ENCODE results near the gene SELENBP1. TPM values are rescaled to one million over a fixed set of nuclear protein-coding genes. Genes with fewer than 3 reads are reported as not detected.

Gene SELENBP1
- total RNA-seq, 6 experiments from 2014 or later: 83.4 to 423 (median 208) TPM

GRCh38 chr1:151346082-151346768, 26.3 kb downstream of the SELENBP1 start:
- Histone ChIP-seq H3K9me3 (no peaks in the 10 kb centered on the region), H3K27ac (peak overlapping the region; percentile 75 to 88 (median 84)), H3K4me1 (peaks cover 0 to 10% (median under 1%) of the 10 kb centered on the region in 4 donors), H3K4me3 (peak overlapping the region; percentile 38 to 71 (median 59)), H3K27me3 (no peaks in the 10 kb centered on the region), H3K36me3 (peaks cover 0 to 16% (median 0%) of the 10 kb centered on the region in 4 donors)
- TF ChIP-seq POLR2A (IDR thresholded peaks at IDR 0.05): no peak
- no peak for TF ChIP-seq CTCF (IDR thresholded peaks at IDR 0.05)
- WGBS (ENCODE audit: insufficient coverage, low coverage, low lambda C conversion rate, missing lambda C conversion rate): 59% methylated on average over 6 of the region's 7 CpGs
- DNase-seq (no peak), ATAC-seq (no peak)
- intact Hi-C loops (cut with DNase I): no loop called here

- 93% methylated on average over 4 of the region's 6 CpGs for WGBS (ENCODE audit: insufficient coverage, low coverage, low lambda C conversion rate, missing lambda C conversion rate)
- Histone ChIP-seq H3K4me3 (no peak overlapping the region), H3K27me3 (no peaks in the 10 kb centered on the region), H3K27ac (no peak overlapping the region), H3K9me3 (no peaks in the 10 kb centered on the region), H3K36me3 (peaks cover 0 to 16% (median 0%) of the 10 kb centered on the region in 4 donors), H3K4me1 (peaks cover 0 to 10% (median 2%) of the 10 kb centered on the region in 4 donors)
- no peak for TF ChIP-seq CTCF (IDR thresholded peaks at IDR 0.05)
- TF ChIP-seq POLR2A (IDR thresholded peaks at IDR 0.05): no peak
- intact Hi-C loops (cut with DNase I): loop anchor here in 1 of 2 donors (5.0 kb wide), 1 partner anchor 42 kb away; no protein-coding TSS in a partner anchor
- DNase-seq (no peak), ATAC-seq (no peak)
These were observed 28.2 kb downstream of the SELENBP1 start for GRCh38 chr1:151344291-151344690.

GRCh38 chr1:151343587-151343986, 28.9 kb downstream of the SELENBP1 start:
- WGBS (ENCODE audit: insufficient coverage, low coverage, low lambda C conversion rate, missing lambda C conversion rate): 0% methylated on average over 1 of the region's 9 CpGs
- intact Hi-C loops (cut with DNase I): loop anchor here (2.0 to 5.0 kb wide), 2 partner anchors 41 to 43 kb away; no protein-coding TSS in a partner anchor
- ATAC-seq (no peak), DNase-seq (no peak)
- peaks cover 0 to 10% (median 2%) of the 10 kb centered on the region in 4 donors for H3K4me1 ChIP-seq
- TF ChIP-seq POLR2A (IDR thresholded peaks at IDR 0.05) (no peak), CTCF (IDR thresholded peaks at IDR 0.05) (no peak)
- H3K9me3 ChIP-seq: no peaks in the 10 kb centered on the region
- no peak overlapping the region for H3K4me3 ChIP-seq
- H3K27me3 ChIP-seq: no peaks in the 10 kb centered on the region
- H3K36me3 ChIP-seq: peaks cover 0 to 16% (median 0%) of the 10 kb centered on the region in 4 donors
- no peak overlapping the region for H3K27ac ChIP-seq

- Histone ChIP-seq H3K4me3 (no peak overlapping the region), H3K4me1 (peaks cover 0 to 7% (median under 1%) of the 10 kb centered on the region in 4 donors), H3K36me3 (peaks cover 0 to 16% (median 0%) of the 10 kb centered on the region in 4 donors), H3K9me3 (no peaks in the 10 kb centered on the region), H3K27ac (no peak overlapping the region), H3K27me3 (no peaks in the 10 kb centered on the region)
- WGBS (ENCODE audit: insufficient coverage, low coverage, low lambda C conversion rate, missing lambda C conversion rate): 83% methylated on average over 6 of the region's 6 CpGs
- ATAC-seq (no peak), DNase-seq (no peak)
- intact Hi-C loops (cut with DNase I): loop anchor here (2.0 to 5.0 kb wide), 2 partner anchors 40 to 42 kb away; no protein-coding TSS in a partner anchor
- TF ChIP-seq CTCF (IDR thresholded peaks at IDR 0.05): no peak
- no peak for TF ChIP-seq POLR2A (IDR thresholded peaks at IDR 0.05)
These were observed 29.9 kb downstream of the SELENBP1 start for GRCh38 chr1:151342569-151342968.
